Fibroblast of the conjunctiva (primary cell): ENCODE measurements around the gene MEIG1.
A peak's percentile ranks its signal among the peaks of the same experiment; 100 is the strongest.
"Not testable (repeated sequence)": the region's sequence is repeated elsewhere in the genome, so short reads cannot be mapped to it uniquely, and the experiment has no call there.

Source experiments
- DNase-seq: peaks from one replicate; pipeline ENCODE4 v3.0.0-alpha.2; 2010; ENCODE audit warnings: low read depth

The MEIG1 gene

GRCh38 chr10:14959221-14960057 is at the start of gene MEIG1:
MEIG1 (plus strand) TSS chr10:14959388; CDS start chr10:14966469, 7,081 bp downstream.
- DNase-seq = peak; percentile 94

- no peak for DNase-seq
These were observed 48.2 kb upstream of the MEIG1 start for GRCh38 chr10:14910953-14911352.

GRCh38 chr10:14911801-14912200 is 47.4 kb upstream of the MEIG1 start:
- no peak for DNase-seq

GRCh38 chr10:14916600-14916999 is 42.6 kb upstream of the MEIG1 start:
- no peak for DNase-seq

- DNase-seq = no peak
These were observed 41.4 kb upstream of the MEIG1 start for GRCh38 chr10:14917827-14918226.

GRCh38 chr10:14918964-14919363 is 40.2 kb upstream of the MEIG1 start:
- DNase-seq = no peak

GRCh38 chr10:14924013-14924412 is 35.2 kb upstream of the MEIG1 start:
- DNase-seq = no peak

- no peak for DNase-seq
These were observed 33.9 kb upstream of the MEIG1 start for GRCh38 chr10:14925268-14925667.

GRCh38 chr10:14926061-14926470 is 33.1 kb upstream of the MEIG1 start:
- no peak for DNase-seq

GRCh38 chr10:14926722-14927416 is 32.3 kb upstream of the MEIG1 start:
- DNase-seq = no peak

GRCh38 chr10:14930610-14931009 is 28.6 kb upstream of the MEIG1 start:
- DNase-seq = no peak

- no peak for DNase-seq
These were observed 22.6 kb upstream of the MEIG1 start for GRCh38 chr10:14936584-14936983.

- not testable (repeated sequence) for DNase-seq
These were observed 20.2 kb upstream of the MEIG1 start for GRCh38 chr10:14938971-14939370.

- not testable (repeated sequence) for DNase-seq
These were observed 16.8 kb upstream of the MEIG1 start for GRCh38 chr10:14942147-14942949.

- DNase-seq = not testable (repeated sequence)
These were observed 16.2 kb upstream of the MEIG1 start for GRCh38 chr10:14942950-14943338.

GRCh38 chr10:14945108-14945507 is 14.1 kb upstream of the MEIG1 start:
- DNase-seq = peak; percentile 20

GRCh38 chr10:14947268-14947667 is 11.9 kb upstream of the MEIG1 start:
- DNase-seq = no peak

GRCh38 chr10:14949291-14949690 is 9.9 kb upstream of the MEIG1 start:
- no peak for DNase-seq

GRCh38 chr10:14952851-14953423 is 6.3 kb upstream of the MEIG1 start:
- DNase-seq = no peak

- DNase-seq = peak; percentile 46
These were observed 5.7 kb upstream of the MEIG1 start for GRCh38 chr10:14953424-14954000.

GRCh38 chr10:14954001-14954770 is 5.0 kb upstream of the MEIG1 start, which contains the start of gene DCLRE1C:
DCLRE1C (minus strand) TSS chr10:14954096; CDS start chr10:14954010, 86 bp downstream.
- peak; percentile 65 for DNase-seq
